CD4-positive, alpha-beta T cell treated with Interleukin-17A for 1 hour (primary cell): ENCODE measurements around the gene TBX10.
"Not testable (repeated sequence)": the region's sequence is repeated elsewhere in the genome, so short reads cannot be mapped to it uniquely, and the experiment has no call there.

ENCODE experiments used
- DNase-seq: peaks from one replicate; pipeline ENCODE4 v3.0.0-alpha.2; 2020

Gene TBX10

GRCh38 chr11:67597458-67597857 lies 42.1 kb downstream of the TBX10 start:
- not testable (repeated sequence) for DNase-seq

- DNase-seq = no peak
Measured at GRCh38 chr11:67596753-67597300, 42.7 kb downstream of the TBX10 start.

DNA sequence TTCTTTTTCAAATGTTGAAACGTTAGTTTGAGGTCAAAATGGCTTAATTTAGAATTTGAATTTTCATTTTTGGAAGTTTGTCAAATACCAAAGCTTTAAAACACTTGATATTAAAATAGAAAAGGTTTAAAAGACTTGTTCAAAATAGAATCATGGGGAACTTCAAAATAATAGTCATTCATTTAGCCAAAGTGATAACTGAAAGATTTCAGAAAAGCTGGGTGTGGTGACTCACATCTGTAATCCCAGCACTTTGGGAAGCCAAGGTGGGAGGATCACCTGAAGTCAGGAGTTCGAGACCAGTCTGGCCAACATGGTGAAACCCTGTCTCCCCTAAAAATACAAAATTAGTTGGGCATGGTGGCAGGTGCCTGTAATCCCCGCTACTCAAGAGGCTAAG lies 45.1 kb downstream of the TBX10 start:
- DNase-seq = no peak

DNA sequence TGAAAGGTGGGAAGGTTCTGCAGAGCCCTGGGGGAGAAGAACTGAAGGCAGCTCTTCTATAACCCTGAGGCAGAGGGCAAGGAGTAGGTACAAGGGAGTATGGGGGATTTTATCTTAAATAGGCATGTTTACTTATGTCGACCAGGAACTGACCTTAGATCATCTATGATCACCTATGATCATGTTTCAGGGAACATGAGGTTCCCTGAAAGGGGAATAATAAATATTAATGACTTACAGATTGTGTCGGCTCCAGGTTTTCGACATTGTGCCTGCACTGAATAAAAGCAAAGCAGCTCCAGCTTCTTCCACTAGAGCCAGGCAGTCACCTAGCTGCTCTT lies 46.0 kb downstream of the TBX10 start:
- no peak for DNase-seq

- no peak for DNase-seq
Measured at GRCh38 chr11:67592880-67593564, 46.5 kb downstream of the TBX10 start.

- not testable (repeated sequence) for DNase-seq
Measured at GRCh38 chr11:67588899-67589415, 50.6 kb downstream of the TBX10 start.

- DNase-seq = no peak
Measured at GRCh38 chr11:67588136-67588503, 51.4 kb downstream of the TBX10 start.

GRCh38 chr11:67586568-67587250 lies 52.9 kb downstream of the TBX10 start:
- no peak for DNase-seq

DNA sequence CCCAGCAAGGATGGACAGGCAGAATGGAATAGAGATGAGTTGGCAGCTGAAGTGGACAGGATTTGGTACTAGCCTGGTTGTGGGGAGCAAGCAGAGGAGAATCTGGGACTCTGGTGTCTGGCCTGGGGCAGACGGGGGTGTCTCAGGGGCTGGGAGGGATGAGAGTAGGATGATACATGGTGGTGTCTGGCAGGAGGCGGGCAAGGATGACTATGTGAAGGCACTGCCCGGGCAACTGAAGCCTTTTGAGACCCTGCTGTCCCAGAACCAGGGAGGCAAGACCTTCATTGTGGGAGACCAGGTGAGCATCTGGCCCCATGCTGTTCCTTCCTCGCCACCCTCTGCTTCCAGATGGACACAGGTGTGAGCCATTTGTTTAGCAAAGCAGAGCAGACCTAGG lies 53.7 kb downstream of the TBX10 start:
- no peak for DNase-seq

GRCh38 chr11:67584881-67585873 lies 54.4 kb downstream of the TBX10 start:
- no peak for DNase-seq

DNA sequence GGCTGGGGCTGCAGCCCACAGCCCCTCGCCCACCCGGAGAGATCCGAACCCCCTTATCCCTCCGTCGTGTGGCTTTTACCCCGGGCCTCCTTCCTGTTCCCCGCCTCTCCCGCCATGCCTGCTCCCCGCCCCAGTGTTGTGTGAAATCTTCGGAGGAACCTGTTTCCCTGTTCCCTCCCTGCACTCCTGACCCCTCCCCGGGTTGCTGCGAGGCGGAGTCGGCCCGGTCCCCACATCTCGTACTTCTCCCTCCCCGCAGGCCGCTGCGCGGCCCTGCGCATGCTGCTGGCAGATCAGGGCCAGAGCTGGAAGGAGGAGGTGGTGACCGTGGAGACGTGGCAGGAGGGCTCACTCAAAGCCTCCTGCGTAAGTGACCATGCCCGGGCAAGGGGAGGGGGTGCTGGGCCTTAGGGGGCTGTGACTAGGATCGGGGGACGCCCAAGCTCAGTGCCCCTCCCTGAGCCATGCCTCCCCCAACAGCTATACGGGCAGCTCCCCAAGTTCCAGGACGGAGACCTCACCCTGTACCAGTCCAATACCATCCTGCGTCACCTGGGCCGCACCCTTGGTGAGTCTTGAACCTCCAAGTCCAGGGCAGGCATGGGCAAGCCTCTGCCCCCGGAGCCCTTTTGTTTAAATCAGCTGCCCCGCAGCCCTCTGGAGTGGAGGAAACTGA lies 55.2 kb downstream of the TBX10 start:
- DNase-seq = no peak

GRCh38 chr11:67583247-67584204 lies 56.0 kb downstream of the TBX10 start, which contains the start of gene GSTP1:
Gene GSTP1, plus strand, starts transcription at chr11:67583812. Its CDS starts 32 bp downstream, at chr11:67583844.
- peak; percentile 74 for DNase-seq

- no peak for DNase-seq
Measured at GRCh38 chr11:67582011-67582410, 57.6 kb downstream of the TBX10 start.

- no peak for DNase-seq
Measured at GRCh38 chr11:67581469-67581868, 58.1 kb downstream of the TBX10 start.
